Cerebellar nuclear complex (tissue), 1 donor: Measurements from ENCODE around the gene KLHL1.
"Not testable (repeated sequence)": the region's sequence is repeated elsewhere in the genome, so short reads cannot be mapped to it uniquely, and the experiment has no call there.

Experiments used
- DNase-seq, 2 experiments: peaks; one replicate each; lab custom pipeline; 2025; lab: John Stamatoyannopoulos, UW

KLHL1 gene, protein sequence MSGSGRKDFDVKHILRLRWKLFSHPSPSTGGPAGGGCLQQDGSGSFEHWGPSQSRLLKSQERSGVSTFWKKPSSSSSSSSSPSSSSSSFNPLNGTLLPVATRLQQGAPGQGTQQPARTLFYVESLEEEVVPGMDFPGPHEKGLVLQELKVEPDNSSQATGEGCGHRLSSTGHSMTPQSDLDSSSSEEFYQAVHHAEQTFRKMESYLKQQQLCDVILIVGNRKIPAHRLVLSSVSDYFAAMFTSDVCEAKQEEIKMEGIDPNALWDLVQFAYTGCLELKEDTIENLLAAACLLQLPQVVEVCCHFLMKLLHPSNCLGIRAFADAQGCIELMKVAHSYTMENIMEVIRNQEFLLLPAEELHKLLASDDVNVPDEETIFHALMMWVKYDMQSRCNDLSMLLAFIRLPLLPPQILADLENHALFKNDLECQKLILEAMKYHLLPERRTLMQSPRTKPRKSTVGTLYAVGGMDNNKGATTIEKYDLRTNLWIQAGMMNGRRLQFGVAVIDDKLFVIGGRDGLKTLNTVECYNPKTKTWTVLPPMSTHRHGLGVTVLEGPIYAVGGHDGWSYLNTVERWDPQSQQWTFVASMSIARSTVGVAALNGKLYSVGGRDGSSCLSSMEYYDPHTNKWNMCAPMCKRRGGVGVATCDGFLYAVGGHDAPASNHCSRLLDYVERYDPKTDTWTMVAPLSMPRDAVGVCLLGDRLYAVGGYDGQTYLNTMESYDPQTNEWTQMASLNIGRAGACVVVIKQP

GRCh38 chr13:70108356-70109105 is at the start of gene KLHL1:
Gene KLHL1 (minus strand): TSS chr13:70108452. CDS start chr13:70107699, 753 bp downstream.
- DNase-seq: no peak

DNA sequence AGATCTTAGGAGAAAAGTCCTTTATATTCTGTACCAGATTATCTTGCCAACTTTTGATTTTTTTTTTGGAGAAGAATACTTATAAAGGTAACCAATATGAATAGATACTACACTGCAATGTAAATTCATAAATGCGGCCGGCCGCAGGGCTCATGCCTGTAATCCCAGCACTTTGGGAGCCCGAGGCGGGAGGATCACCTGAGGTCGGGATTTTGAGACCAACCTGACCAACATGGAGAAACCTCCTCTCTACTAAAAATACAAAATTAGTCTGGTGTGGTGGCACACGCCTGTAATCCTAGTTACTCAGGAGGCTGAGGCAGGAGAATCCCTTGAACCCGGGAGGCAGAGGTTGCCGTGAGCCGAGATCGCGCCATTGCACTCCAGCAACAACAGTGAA is 34.4 kb upstream of the KLHL1 start:
- not testable (repeated sequence) for DNase-seq

GRCh38 chr13:70128098-70128497 is 19.8 kb upstream of the KLHL1 start:
- DNase-seq: no peak

GRCh38 chr13:70125693-70126092 is 17.4 kb upstream of the KLHL1 start:
- DNase-seq: no peak

DNA sequence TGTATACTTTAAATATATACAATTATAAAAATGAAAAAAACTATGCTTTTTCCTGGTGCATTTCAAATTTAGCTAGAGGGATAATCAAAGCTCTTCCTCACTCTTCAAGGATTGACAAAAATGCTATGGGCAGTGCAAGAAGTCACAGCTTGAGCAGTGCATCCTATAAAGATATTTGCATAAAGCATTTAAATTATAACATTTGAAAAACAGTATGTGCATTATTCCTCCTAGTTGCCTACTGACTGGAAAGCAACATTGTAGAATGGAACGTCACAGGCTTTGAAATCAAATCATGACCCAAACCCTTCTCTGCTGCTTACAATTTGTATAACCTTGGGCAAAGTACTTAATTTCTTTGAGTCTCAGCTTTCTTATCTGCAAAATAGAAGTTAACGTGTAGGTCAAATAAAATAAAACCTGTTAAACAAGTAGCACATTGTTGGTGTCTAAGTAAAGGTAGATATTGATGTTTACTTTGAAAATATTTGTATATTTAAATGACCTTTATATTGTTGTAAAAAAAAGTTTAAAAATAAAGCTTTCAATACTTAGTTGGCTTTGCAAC is 9.2 kb upstream of the KLHL1 start:
- DNase-seq: no peak

DNA sequence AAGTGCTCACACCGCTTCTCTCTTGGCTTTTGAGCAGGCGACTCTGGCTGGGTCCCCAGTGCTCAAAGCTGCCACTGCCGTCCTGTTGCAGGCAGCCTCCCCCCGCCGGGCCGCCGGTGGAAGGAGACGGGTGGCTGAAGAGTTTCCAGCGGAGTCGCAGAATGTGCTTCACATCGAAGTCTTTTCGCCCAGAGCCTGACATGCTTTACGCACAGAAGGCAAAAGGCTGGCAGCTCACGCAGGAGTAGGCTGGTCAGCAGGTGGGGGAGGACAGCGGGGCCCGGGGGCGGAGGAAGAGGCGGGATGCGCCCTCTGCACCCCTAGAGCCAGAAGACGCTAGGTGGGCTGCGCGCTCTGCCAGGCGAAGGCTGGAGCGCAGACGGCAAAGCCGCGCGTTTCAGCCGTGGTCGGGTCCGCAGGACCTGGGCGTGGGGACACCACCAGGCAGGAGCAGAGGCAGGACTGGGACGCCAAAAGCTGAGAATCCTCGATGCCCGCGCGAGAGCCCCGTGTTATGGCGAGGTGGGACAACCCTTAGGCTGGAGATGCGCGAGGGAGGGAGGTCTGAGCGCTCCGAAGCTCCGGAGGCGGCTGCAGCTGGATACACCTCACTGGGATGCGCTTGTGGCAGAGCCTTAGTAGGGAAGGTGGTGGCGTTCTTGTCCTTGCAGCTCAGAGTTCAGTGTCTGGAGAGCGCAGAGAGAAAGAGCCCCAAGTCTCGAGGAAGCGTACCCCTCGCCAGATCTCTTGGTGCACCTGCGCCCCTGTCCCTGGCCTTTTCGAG is 562 bp downstream of the KLHL1 start, which contains the start of gene ATXN8OS:
Gene ATXN8OS (plus strand): TSS at position 329 of the 784 bp plus-strand sequence.
- no peak for DNase-seq

- no peak for DNase-seq
Observed at GRCh38 chr13:70107125-70107497, 1.1 kb downstream of the KLHL1 start.

DNA sequence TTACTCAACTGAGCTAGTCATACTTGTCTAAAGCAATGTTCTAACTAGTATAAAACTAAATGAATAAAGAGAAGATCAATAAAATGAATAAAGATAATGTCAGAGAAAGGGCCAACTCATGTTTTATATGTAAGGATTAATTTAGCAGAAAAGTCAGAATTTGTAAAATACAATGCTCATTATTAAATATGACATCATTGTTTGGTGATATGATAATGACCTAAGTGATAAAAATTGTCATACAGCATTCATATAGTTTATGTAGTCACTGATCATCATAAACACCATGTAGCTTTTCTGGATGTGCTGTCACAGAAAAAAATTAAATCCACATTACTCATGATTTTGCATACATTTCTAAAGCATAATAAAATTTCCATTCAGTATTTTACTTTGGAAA is 3.8 kb downstream of the KLHL1 start:
- DNase-seq: no peak

DNA sequence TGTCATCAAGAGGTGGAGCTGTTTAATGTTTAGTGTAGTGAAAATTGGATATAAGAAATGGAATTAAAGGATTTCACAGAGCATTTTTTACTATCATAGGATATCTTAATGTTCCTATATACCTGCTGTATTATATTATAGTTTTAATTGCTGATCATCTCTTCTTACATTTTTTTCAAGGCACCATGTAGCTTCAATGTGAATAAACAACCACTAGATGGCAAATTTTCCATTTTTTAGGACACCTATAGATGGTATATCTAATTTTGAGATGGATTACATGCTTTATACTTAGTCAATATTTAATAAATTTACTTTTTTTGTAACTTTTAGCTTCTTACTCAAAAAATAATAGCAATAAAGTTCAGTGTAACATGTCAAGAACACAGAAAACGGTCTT is 9.6 kb downstream of the KLHL1 start:
- no peak for DNase-seq

- no peak for DNase-seq
Observed at GRCh38 chr13:70090036-70090723, 18.1 kb downstream of the KLHL1 start.

GRCh38 chr13:70088926-70089325 is 19.3 kb downstream of the KLHL1 start:
- no peak for DNase-seq

GRCh38 chr13:70087247-70087646 is 21.0 kb downstream of the KLHL1 start:
- DNase-seq: no peak

- DNase-seq: no peak
Observed at GRCh38 chr13:70080012-70080411, 28.2 kb downstream of the KLHL1 start.

- no peak for DNase-seq
Observed at GRCh38 chr13:70054572-70054971, 53.7 kb downstream of the KLHL1 start.

GRCh38 chr13:70051531-70051930 is 56.7 kb downstream of the KLHL1 start:
- DNase-seq: no peak

DNA sequence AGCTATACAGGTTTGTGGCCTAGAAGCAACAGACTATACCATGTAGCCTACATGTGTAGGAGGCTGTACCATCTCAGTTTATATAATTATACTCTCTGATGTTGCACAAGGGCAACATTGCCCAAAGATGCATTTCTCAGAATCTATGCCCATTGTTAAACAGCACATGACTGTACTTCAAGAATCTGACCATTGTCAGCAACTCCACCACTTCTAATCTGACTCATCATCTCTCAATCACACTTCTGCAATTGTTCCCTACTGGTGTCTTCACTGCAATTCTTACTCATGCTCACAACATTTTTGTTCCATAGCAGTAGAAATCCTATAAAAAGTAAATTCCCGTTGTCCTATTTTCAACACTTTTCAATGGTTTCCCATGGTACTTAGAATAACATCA is 64.6 kb downstream of the KLHL1 start:
- DNase-seq: no peak

DNA sequence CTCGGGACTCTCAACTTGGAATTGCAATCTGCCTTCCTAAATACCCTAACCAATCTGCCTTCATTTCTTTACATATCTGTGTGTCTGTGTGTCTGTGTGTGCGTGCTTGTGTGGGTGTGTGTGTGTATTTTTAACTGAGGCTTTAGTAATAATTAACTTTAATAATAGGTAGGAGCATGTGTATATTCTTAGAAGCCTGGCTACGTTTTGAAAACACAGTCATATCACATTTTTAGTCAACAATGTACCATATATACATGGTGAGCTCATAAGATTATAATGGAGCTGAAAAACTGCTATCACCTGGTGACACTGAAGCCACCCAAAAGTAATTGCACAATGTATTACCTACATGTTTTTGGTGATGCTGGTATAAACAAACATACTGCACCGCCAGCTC is 66.1 kb downstream of the KLHL1 start:
- DNase-seq: no peak

GRCh38 chr13:70034286-70034685 is 74.0 kb downstream of the KLHL1 start:
- no peak for DNase-seq

- no peak for DNase-seq
Observed at GRCh38 chr13:70027551-70027950, 80.7 kb downstream of the KLHL1 start.

DNA sequence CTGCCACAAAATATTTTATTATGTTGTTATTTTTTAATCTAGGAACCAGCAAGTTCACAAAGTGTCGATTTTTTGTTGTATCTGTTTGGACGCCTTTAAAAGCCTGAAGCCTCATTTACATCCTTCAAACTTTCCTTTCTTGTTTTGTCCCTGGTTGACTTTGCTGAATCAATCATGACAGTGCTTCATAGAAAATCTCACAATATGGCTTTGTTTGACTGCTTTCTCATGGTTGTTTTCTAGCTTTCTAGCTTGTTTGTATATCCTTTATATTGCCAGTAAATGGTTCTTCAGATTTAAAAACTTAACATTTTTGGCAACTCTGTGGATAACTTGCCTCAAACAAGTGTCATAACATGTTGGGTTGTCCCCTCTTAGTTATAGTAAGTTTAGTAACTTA is 84.7 kb downstream of the KLHL1 start:
- DNase-seq: no peak

DNA sequence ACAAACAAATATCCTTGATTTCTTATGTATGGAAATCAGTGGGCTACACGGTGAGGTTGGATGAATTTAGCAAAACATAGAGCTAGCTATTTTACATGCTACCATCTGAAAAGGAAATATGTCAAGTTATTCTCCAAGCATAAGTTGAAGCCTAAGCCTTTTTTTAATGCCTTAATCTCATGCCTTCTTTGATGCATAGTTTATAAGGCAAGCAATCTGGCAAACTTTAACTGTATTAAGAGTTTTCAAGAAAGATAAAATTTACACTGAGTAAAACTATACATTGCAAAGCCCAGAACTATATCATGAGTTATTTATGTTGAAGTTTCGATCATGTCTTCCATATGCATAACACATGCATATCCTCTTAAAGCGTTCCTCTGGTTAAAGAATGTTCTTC is 85.6 kb downstream of the KLHL1 start:
- no peak for DNase-seq
